SU-DHL-6 (cell line): Measurements from ENCODE around the gene LMNA.

Source experiments
- H2AFZ ChIP-seq: fragments of 200-600 bp; sonication (generic); 2 replicates; pipeline ENCODE4 v1.6.1; 2014; ENCODE audit warnings: low read depth, mild to moderate bottlenecking, moderate library complexity, mixed read lengths, antibody characterized with exemption, low read length; ENCODE audit not compliant: severe bottlenecking
- H3F3A ChIP-seq: fragments of 200-600 bp; shearing (Covaris generic); 2 replicates; pipeline ENCODE4 v1.6.0; 2016; ENCODE audit warnings: antibody characterized with exemption, mild to moderate bottlenecking; ENCODE audit not compliant: insufficient read depth
- H3K27ac ChIP-seq: fragments of 200-600 bp; sonication (generic); 2 replicates; pipeline ENCODE4 v1.5.1; 2016; ENCODE audit warnings: low read depth, mild to moderate bottlenecking, low read length, moderate library complexity, mixed read lengths
- H3K27me3 ChIP-seq: fragments of 200-600 bp; sonication (generic), shearing (Covaris generic); 2 replicates; pipeline ENCODE4 v1.6.0; 2014; ENCODE audit warnings: mild to moderate bottlenecking, low read length
- H3K36me3 ChIP-seq: fragments of 200-600 bp; sonication (generic); 2 replicates; pipeline ENCODE4 v1.6.1; 2014; ENCODE audit warnings: mild to moderate bottlenecking, low read length, mixed read lengths
- H3K4me2 ChIP-seq: fragments of 300-600, 200-600 bp; shearing (Covaris generic), sonication (generic); 2 replicates; pipeline ENCODE4 v1.6.0; 2014; ENCODE audit warnings: low read length, low read depth, mild to moderate bottlenecking; ENCODE audit not compliant: poor library complexity, severe bottlenecking
- H3K4me3 ChIP-seq: fragments of 200-600 bp; sonication (generic); 2 replicates; pipeline ENCODE4 v1.5.1; 2014; ENCODE audit warnings: antibody characterized with exemption, low read length, mild to moderate bottlenecking, mixed read lengths; ENCODE audit not compliant: insufficient read depth, poor library complexity, severe bottlenecking
- H3K79me2 ChIP-seq: fragments of 200-600 bp; sonication (generic); 2 replicates; pipeline ENCODE4 v1.6.1; 2014; ENCODE audit warnings: mild to moderate bottlenecking, low read length, moderate library complexity; ENCODE audit not compliant: insufficient read depth
- H3K9ac ChIP-seq: fragments of 200-600 bp; sonication (generic); 2 replicates; pipeline ENCODE4 v1.7.0; 2014; ENCODE audit warnings: mild to moderate bottlenecking, low read length
- H3K9me2 ChIP-seq: fragments of 200-600 bp; sonication (generic); replicated peaks from 2 replicates; pipeline ENCODE4 v1.6.1; 2014; ENCODE audit warnings: low read length; ENCODE audit not compliant: insufficient read depth
- H3K9me3 ChIP-seq: fragments of 200-600 bp; sonication (generic); 2 replicates; pipeline ENCODE4 v1.6.1; 2014; ENCODE audit warnings: low read length, mixed read lengths; ENCODE audit not compliant: insufficient read depth
- H4K20me1 ChIP-seq: fragments of 200-600 bp; sonication (generic); 2 replicates; pipeline ENCODE4 v1.6.1; 2014; ENCODE audit warnings: low read depth, mild to moderate bottlenecking, antibody characterized with exemption, low read length, moderate library complexity, mixed read lengths
- EZH2phosphoT487 ChIP-seq: fragments of 200-600 bp; sonication (generic), shearing (Covaris generic); conservative IDR thresholded peaks from 2 replicates; pipeline ENCODE4 v1.6.1; 2018; ENCODE audit warnings: mild to moderate bottlenecking, antibody characterized with exemption, low read length, moderate library complexity, mixed read lengths
- TF ChIP-seq, protein P1 (sequence below): fragments of 200-600 bp; sonication (generic); IDR thresholded peaks from one replicate; pipeline ENCODE4 v1.5.1; 2017; ENCODE audit warnings: antibody characterized with exemption, mild to moderate bottlenecking, low read length, moderate library complexity; ENCODE audit not compliant: insufficient read depth, poor library complexity, severe bottlenecking

LMNA gene

DNA sequence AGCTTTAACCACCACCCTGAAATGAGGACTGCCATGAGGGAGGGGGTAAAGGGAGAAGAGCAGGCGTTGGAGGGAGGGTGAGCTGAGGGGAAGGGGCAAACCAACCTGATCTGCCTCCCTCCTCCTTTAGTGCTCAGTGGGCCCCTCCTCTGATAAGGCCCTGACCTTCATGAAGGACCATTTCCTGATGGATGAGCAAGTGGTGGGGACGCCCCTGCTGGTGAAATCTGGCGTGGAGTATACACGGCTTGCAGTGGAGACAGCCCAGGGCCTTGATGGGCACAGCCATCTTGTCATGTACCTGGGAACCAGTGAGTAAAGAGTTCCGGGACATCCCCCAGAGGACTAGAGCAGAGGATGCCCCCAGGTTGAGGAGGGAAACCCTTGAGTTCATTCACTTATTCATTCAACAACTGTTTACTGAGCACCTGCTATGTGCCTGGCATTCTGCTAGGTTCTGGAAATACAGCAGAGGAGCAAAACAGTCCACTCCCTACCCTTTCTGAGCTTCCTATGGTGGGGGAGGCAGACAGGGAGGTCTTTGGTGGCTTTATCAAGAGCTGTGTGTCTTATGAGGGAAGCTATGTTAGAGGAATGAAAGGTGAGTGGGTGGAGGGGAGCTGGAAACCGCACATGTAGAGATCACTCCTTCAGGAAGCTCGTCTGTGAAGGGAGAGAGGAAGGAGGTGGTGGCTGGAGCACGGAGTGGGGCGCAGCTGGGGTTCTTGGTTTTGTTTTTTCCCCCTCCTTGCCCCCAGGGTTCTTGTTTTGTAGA is 58.4 kb downstream of the LMNA start:
- H3K9me3 ChIP-seq = no peaks in the 10 kb centered on the region
- H2AFZ ChIP-seq = no peak overlapping the region
- no peak overlapping the region for H3K27ac ChIP-seq
- H3K4me2 ChIP-seq = no peak overlapping the region
- H3K36me3 ChIP-seq = peaks cover 13% of the 10 kb centered on the region
- TF ChIP-seq EZH2phosphoT487 = no peak
- TF ChIP-seq, protein P1, sequence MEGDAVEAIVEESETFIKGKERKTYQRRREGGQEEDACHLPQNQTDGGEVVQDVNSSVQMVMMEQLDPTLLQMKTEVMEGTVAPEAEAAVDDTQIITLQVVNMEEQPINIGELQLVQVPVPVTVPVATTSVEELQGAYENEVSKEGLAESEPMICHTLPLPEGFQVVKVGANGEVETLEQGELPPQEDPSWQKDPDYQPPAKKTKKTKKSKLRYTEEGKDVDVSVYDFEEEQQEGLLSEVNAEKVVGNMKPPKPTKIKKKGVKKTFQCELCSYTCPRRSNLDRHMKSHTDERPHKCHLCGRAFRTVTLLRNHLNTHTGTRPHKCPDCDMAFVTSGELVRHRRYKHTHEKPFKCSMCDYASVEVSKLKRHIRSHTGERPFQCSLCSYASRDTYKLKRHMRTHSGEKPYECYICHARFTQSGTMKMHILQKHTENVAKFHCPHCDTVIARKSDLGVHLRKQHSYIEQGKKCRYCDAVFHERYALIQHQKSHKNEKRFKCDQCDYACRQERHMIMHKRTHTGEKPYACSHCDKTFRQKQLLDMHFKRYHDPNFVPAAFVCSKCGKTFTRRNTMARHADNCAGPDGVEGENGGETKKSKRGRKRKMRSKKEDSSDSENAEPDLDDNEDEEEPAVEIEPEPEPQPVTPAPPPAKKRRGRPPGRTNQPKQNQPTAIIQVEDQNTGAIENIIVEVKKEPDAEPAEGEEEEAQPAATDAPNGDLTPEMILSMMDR = no peak
- H3F3A ChIP-seq = no peaks in the 10 kb centered on the region
- no peaks in the 10 kb centered on the region for H3K79me2 ChIP-seq
- H3K4me3 ChIP-seq = no peak overlapping the region
- no peak overlapping the region for H3K9ac ChIP-seq
- H4K20me1 ChIP-seq = 0 out of 2 replicates have a peak, but pooled peaks cover 4% of the 10 kb centered on the region
- H3K9me2 ChIP-seq = no peaks in the 10 kb centered on the region
- H3K27me3 ChIP-seq = no peaks in the 10 kb centered on the region

DNA sequence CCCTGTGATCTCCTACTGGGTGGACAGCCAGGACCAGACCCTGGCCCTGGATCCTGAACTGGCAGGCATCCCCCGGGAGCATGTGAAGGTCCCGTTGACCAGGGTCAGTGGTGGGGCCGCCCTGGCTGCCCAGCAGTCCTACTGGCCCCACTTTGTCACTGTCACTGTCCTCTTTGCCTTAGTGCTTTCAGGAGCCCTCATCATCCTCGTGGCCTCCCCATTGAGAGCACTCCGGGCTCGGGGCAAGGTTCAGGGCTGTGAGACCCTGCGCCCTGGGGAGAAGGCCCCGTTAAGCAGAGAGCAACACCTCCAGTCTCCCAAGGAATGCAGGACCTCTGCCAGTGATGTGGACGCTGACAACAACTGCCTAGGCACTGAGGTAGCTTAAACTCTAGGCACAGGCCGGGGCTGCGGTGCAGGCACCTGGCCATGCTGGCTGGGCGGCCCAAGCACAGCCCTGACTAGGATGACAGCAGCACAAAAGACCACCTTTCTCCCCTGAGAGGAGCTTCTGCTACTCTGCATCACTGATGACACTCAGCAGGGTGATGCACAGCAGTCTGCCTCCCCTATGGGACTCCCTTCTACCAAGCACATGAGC is 62.2 kb downstream of the LMNA start:
- Histone ChIP-seq H3K4me3 (no peak overlapping the region), H2AFZ (no peak overlapping the region), H3F3A (0 out of 2 replicates have a peak, but pooled peaks cover 6% of the 10 kb centered on the region), H3K4me2 (no peak overlapping the region), H3K9me2 (no peaks in the 10 kb centered on the region), H3K27me3 (no peaks in the 10 kb centered on the region), H3K9ac (no peak overlapping the region), H4K20me1 (no peaks in the 10 kb centered on the region), H3K9me3 (no peaks in the 10 kb centered on the region), H3K27ac (no peak overlapping the region), H3K79me2 (no peaks in the 10 kb centered on the region), H3K36me3 (0 out of 2 replicates have a peak, but pooled peaks cover 4% of the 10 kb centered on the region)
- no peak for TF ChIP-seq EZH2phosphoT487
- TF ChIP-seq, protein P1 = no peak

DNA sequence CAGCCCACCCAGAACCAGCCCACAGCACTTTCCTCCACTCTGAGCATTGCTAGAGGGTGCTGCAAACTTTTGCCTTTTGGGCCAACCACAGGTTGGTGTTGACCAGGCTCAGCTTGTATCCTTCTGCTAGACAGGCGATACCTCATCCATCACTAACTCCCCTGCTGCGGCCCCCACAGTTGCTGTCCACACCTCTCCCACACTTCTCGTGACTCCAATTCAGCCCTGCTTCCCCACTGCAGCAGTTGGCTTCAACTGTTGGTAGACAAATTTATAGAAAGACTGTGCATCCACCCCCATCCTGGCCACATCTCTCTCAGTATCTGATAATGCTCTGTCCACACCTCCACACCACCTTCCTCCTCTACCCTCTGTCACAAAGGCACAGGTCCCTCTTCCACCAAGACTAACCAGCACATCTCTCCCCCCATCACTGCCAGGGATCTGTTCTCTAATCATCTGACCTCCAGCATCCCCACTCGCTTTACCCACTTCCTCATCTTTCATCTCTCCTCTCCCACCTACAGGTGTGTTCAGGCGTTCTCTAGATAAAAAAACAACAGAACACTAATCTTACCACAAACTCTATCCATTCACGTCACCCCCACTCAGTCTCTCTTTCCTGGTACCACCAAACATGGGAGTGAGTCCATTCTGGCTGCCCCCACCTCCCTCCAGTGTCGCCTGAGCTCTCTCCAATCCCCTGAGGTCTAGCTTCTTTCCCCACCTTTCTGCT is 63.6 kb downstream of the LMNA start:
- no peak overlapping the region for H3K27ac ChIP-seq
- no peak overlapping the region for H3K4me2 ChIP-seq
- H3K36me3 ChIP-seq = no peaks in the 10 kb centered on the region
- H2AFZ ChIP-seq = no peak overlapping the region
- H3K27me3 ChIP-seq = no peaks in the 10 kb centered on the region
- H4K20me1 ChIP-seq = no peaks in the 10 kb centered on the region
- no peaks in the 10 kb centered on the region for H3K9me3 ChIP-seq
- 0 out of 2 replicates have a peak, but pooled peaks cover 6% of the 10 kb centered on the region for H3F3A ChIP-seq
- no peaks in the 10 kb centered on the region for H3K9me2 ChIP-seq
- no peak overlapping the region for H3K9ac ChIP-seq
- no peaks in the 10 kb centered on the region for H3K79me2 ChIP-seq
- H3K4me3 ChIP-seq = no peak overlapping the region
- TF ChIP-seq EZH2phosphoT487 = no peak
- TF ChIP-seq, protein P1 = no peak
